CD4-positive, alpha-beta T cell treated with Interleukin-17A for 4 hours (primary cell): Measurements from ENCODE around the gene WWOX.

ENCODE experiments used
- DNase-seq: peaks from one replicate; pipeline ENCODE4 v3.0.0-alpha.2; 2020; ENCODE audit warnings: mixed read lengths

Gene WWOX

GRCh38 chr16:78147911-78148401 lies 48.5 kb downstream of the WWOX start:
- no peak for DNase-seq

- no peak for DNase-seq
Observed at GRCh38 chr16:78150233-78150632, 50.8 kb downstream of the WWOX start.

- no peak for DNase-seq
Observed at GRCh38 chr16:78154729-78155461, 55.4 kb downstream of the WWOX start.

GRCh38 chr16:78155791-78156345 lies 56.4 kb downstream of the WWOX start:
- no peak for DNase-seq

GRCh38 chr16:78161023-78161729 lies 61.7 kb downstream of the WWOX start:
- DNase-seq = no peak

GRCh38 chr16:78163772-78164670 lies 64.6 kb downstream of the WWOX start:
- DNase-seq = no peak

- DNase-seq = no peak
Observed at GRCh38 chr16:78170494-78170933, 71.1 kb downstream of the WWOX start.

GRCh38 chr16:78175287-78175686 lies 75.8 kb downstream of the WWOX start:
- no peak for DNase-seq

GRCh38 chr16:78176435-78176834 lies 77.0 kb downstream of the WWOX start:
- DNase-seq = no peak

GRCh38 chr16:78177218-78177617 lies 77.8 kb downstream of the WWOX start:
- no peak for DNase-seq

- no peak for DNase-seq
Observed at GRCh38 chr16:78177987-78178386, 78.5 kb downstream of the WWOX start.

- DNase-seq = no peak
Observed at GRCh38 chr16:78179666-78180065, 80.2 kb downstream of the WWOX start.

GRCh38 chr16:78180349-78180748 lies 80.9 kb downstream of the WWOX start:
- no peak for DNase-seq

GRCh38 chr16:78183437-78184237 lies 84.2 kb downstream of the WWOX start:
- no peak for DNase-seq

GRCh38 chr16:78184238-78185183 lies 85.1 kb downstream of the WWOX start:
- DNase-seq = no peak

GRCh38 chr16:78189121-78189520 lies 89.7 kb downstream of the WWOX start:
- DNase-seq = no peak

GRCh38 chr16:78192734-78193488 lies 93.5 kb downstream of the WWOX start:
- DNase-seq = no peak

- no peak for DNase-seq
Observed at GRCh38 chr16:78194948-78195347, 95.5 kb downstream of the WWOX start.

GRCh38 chr16:78195797-78196196 lies 96.3 kb downstream of the WWOX start:
- DNase-seq = no peak

- DNase-seq = no peak
Observed at GRCh38 chr16:78196502-78196901, 97.0 kb downstream of the WWOX start.
